CD4-positive, alpha-beta T cell treated with Interleukin-21 for 1 hour (primary cell): Measurements from ENCODE around the gene DAD1.

Experiments
- DNase-seq: peaks from one replicate; pipeline ENCODE4 v3.0.0-alpha.2; 2020

DAD1 gene

GRCh38 chr14:22598099-22598895, 9.3 kb upstream of the DAD1 start, which contains the start of gene ABHD4:
ABHD4 (plus strand) TSS chr14:22598300; CDS start chr14:22598307, 7 bp downstream.
- DNase-seq: peak; percentile 66

DNA sequence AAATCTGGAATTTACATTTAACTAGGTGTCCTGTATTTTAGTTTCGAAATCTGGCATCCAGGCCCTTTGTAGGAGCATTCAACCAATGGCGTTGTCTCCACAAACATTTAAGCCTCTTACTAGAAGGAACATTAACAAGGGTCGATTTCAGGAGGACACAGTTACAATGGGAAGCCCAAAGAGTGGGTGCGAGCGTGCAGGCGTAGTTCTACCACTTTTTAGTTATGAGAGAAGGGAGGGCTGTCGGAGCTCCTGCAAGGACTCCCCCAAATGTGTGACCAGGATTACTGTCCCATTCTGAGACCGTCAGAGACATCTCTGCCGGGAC, 8.7 kb upstream of the DAD1 start:
- peak; percentile 12 for DNase-seq

GRCh38 chr14:22597265-22597664, 8.2 kb upstream of the DAD1 start:
- DNase-seq: no peak

DNA sequence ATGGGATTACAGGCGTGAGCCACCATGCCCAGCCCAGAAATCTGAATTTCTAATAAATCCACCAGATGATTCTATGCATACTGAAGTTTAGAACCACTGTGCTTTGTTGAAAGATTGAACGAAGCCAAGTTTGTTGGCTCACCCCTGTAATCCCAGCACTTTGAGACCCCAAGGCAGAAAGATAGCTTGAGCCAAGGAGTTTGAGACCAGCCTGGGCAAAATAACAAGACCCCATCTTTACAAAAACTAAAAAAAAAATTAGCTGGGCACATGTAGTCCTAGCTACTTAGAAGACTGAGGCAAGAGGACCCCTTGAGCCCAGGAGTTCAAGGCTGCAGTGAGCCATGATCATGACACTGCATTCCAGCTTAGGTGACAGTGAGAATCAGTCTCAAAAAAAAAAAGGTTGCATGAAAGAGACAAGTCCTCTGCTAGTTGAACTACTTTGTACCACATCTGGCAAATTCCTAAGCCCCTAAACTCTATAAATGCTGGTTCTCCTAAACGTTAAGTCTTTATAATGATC, 7.4 kb upstream of the DAD1 start:
- DNase-seq: no peak

GRCh38 chr14:22594156-22594716, 5.2 kb upstream of the DAD1 start:
- DNase-seq: no peak

- no peak for DNase-seq
Measured at GRCh38 chr14:22593601-22594000, 4.6 kb upstream of the DAD1 start.

- DNase-seq: no peak
Measured at GRCh38 chr14:22593189-22593588, 4.2 kb upstream of the DAD1 start.

- peak; percentile 38 for DNase-seq
Measured at GRCh38 chr14:22588526-22589095, 413 bp downstream of the DAD1 start.

DNA sequence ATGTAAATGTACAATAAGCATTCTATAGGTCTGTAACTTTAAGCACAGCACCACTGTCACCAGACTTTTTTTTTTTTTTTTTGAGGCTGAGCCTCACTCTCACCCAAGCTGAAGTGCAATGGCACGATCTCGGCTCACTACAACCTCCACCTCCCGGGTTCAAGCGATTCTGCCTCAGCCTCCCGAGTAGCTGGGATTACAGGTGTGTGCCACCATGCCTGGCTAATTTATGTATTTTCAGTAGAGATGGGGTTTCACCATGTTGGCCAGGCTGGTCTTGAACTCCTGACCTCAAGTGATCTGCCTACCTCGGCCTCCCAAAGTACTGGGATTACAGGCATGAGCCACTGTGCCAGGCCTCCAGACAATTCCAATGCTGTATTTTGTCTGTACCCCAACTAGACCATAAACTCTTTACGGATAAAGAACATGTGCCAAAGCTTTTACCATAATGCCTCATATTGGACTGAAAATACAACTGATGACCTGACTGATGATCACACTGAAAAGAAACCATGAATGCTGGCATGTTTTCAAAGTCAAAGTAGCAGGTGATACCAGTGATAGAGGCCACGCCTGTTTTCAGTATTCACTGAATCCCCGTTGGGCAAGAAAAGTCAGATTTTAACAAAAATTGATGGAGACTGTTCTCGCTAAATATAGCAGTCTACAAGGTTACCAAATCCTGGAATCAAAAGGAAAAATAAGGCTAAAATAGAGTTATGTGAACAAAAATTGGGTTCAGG, 1.2 kb downstream of the DAD1 start:
- peak; percentile 53 for DNase-seq

GRCh38 chr14:22587247-22587646, 1.8 kb downstream of the DAD1 start:
- no peak for DNase-seq

DNA sequence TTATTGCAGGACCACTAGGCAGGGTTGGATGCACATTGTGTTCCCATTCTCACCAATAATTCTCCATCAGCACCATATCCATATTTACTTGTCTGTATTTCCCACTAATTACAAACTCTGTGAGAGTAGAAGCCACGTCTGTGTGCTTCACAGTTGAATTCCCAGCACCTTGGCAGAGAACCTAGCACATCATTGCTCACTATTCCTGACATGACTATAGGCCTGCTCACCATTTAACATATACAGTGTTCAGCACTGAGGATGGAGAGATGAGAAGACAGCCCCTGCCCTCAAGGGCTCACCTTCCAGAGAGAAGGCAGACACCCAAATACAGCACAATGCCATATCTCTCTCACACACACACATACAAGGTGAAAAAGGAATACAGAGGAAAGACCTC, 5.0 kb downstream of the DAD1 start:
- DNase-seq: no peak

GRCh38 chr14:22580625-22581024, 8.4 kb downstream of the DAD1 start:
- no peak for DNase-seq

GRCh38 chr14:22579881-22580280, 9.1 kb downstream of the DAD1 start:
- no peak for DNase-seq

- no peak for DNase-seq
Measured at GRCh38 chr14:22579236-22579635, 9.8 kb downstream of the DAD1 start.

DNA sequence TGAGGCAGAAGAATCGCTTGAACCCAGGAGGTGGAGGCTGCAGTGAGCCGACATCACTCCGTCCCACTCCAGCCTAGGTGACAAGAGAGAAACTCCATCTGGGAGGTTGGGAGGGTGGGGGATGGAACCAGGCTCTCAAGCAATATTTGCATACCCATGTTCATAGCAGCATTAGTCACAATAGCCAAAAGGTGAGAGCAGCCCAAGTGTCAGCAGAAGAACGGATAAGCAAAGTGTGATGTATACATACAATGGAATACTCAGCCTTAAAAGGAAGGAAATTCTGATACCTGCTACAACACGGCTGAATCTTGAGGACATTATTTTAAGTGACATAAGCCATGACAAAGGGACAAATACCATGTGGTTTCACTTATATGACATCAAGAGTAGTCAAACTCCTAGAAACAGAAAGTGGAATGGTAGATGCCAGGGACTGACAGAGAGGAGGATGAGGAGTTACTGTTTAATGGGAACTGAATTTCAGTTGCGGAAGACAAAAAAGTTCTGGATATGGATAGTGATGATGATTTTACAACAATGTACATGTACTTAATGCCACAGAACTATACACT, 11.6 kb downstream of the DAD1 start:
- DNase-seq: no peak

DNA sequence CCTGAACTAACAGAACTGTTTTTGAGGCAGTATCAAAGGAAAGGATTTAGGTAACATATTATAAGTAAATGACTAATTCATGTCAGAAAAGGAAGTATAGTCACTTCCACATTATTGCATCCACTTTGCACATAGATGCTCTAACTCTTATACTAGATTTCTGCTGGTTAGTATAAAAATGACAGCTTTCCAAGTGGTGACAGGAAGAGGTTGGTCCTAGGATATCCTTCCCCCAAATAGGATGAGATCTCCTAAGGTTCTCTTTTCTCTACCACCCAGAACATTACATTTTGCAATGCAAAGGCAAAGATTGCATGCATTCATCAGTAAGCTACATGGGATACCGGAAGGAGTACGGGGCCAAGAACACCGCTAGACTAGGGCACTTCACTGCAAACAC, 15.2 kb downstream of the DAD1 start:
- no peak for DNase-seq

DNA sequence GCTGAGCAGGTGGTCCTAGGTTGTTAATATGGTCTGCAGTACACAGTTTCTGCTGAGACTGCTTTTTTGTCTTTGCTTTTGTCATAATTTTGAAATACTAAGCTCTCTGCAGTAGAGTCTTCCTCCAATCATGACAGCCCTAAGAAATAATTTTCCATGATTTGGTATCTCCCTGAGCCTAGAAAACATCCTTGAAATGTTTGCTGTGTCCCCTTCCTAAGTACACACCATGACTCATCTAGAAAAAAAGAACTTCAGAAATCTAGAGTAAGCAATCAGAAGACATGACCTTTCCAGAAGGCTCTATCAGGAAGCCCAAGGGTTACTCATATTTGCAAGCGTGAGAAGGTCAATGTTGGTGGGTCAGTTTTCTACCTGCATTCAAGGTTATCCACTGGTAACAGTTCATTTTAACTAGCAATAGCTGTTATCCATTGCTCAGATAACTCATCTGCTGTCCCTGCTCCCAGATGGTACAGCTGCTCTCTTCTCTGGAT, 16.4 kb downstream of the DAD1 start:
- DNase-seq: no peak

GRCh38 chr14:22570132-22570949, 18.7 kb downstream of the DAD1 start:
- DNase-seq: peak; percentile 97

DNA sequence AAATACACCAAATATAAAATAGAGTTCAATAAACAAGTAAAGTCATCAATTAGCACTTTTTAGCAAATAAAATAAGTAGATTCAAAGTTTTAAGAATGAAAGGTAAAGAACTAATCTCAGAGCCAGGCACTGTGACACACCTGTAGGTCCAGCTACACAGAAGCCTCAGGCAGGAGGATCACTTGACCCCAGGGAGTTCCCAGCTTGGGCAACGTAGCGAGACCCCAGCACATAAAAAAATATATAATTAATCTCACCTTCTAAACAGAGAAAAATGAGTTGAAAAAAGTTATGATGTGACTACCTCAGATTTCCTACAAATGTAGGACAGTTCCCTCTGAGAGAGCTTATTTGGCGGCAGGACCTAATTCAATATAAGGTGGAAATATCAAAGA, 19.3 kb downstream of the DAD1 start:
- no peak for DNase-seq

- DNase-seq: no peak
Measured at GRCh38 chr14:22569106-22569736, 19.8 kb downstream of the DAD1 start.

GRCh38 chr14:22567437-22567836, 21.6 kb downstream of the DAD1 start:
- DNase-seq: no peak

GRCh38 chr14:22566845-22567244, 22.2 kb downstream of the DAD1 start:
- DNase-seq: no peak
